Esophagus squamous epithelium (tissue), 4 donors: Measurements from ENCODE around the gene PALM3.

Experiments
- POLR2A ChIP-seq, 4 donors: fragments of 450-650 bp; IDR thresholded peaks; one replicate each; pipeline ENCODE4 v1.6.1; 2017; ENCODE audit warnings: antibody characterized with exemption in 4 of 4, mild to moderate bottlenecking in 4 of 4, moderate library complexity in 3 of 4
- TF ChIP-seq, protein P1 (sequence below), 6 experiments: fragments of 450-650 bp in 4 of 6; fragments of 200-600 bp in 2 of 6; sonication (generic) in 2 of 6; IDR thresholded peaks; one replicate each; pipeline ENCODE4 v1.5.1; 2016 to 2019; ENCODE audit warnings: antibody characterized with exemption in 6 of 6, mild to moderate bottlenecking in 4 of 6, moderate library complexity in 4 of 6

DNA sequence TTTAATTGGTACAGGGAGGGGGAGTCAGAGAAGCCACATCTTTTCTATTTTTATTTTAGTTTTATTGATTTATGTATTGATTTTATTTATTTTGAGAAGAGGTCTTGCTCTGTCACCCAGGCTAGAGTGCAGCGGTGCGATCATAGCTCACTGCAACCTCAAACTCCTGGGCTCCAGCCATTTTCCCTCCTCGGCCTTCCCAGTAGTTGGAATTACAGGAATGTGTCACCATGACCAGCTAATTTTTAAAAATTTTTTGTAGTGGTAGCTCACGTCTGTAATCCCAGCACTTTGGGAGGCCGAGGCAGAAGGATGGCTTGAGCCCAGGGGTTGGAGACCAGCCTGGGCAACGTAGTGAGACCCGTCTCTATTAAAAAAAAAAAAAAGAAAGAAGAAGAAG is 26.2 kb downstream of the PALM3 start:
- TF ChIP-seq, protein P1, sequence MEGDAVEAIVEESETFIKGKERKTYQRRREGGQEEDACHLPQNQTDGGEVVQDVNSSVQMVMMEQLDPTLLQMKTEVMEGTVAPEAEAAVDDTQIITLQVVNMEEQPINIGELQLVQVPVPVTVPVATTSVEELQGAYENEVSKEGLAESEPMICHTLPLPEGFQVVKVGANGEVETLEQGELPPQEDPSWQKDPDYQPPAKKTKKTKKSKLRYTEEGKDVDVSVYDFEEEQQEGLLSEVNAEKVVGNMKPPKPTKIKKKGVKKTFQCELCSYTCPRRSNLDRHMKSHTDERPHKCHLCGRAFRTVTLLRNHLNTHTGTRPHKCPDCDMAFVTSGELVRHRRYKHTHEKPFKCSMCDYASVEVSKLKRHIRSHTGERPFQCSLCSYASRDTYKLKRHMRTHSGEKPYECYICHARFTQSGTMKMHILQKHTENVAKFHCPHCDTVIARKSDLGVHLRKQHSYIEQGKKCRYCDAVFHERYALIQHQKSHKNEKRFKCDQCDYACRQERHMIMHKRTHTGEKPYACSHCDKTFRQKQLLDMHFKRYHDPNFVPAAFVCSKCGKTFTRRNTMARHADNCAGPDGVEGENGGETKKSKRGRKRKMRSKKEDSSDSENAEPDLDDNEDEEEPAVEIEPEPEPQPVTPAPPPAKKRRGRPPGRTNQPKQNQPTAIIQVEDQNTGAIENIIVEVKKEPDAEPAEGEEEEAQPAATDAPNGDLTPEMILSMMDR (IDR thresholded peaks at IDR 0.05), result no peak
- TF ChIP-seq POLR2A (IDR thresholded peaks at IDR 0.05), result no peak
